Measurements from ENCODE around the gene STAT5A. TPM values are rescaled to one million over a fixed set of nuclear protein-coding genes. Genes with fewer than 3 reads are reported as not detected.

The STAT5A gene
- total and polyA plus RNA-seq, 12 donors: 8.2 to 28.5 (median 15.3) TPM

- no peak for ATAC-seq
- intact Hi-C loops (cut with DNase I): no loop called here
- no peaks in the 10 kb centered on the region for H3K9me3 ChIP-seq
- H3K4me3 ChIP-seq: no peak overlapping the region
- WGBS, 2 donors: 96 to 97% methylated on average over 19 of the region's 19 CpGs
- no peak overlapping the region for H3K27ac ChIP-seq
- peaks cover 0 to 98% (median 26%) of the 10 kb centered on the region in 9 donors for H3K36me3 ChIP-seq
- no peak for DNase-seq
- TF ChIP-seq CTCF (IDR thresholded peaks at IDR 0.05): no peak
- H3K27me3 ChIP-seq: no peaks in the 10 kb centered on the region
- peaks cover 6 to 30% (median 19%) of the 10 kb centered on the region in 9 donors for H3K4me1 ChIP-seq
These were observed 19.1 kb downstream of the STAT5A start for GRCh38 chr17:42307362-42307927.

GRCh38 chr17:42308446-42308845, 20.1 kb downstream of the STAT5A start:
- no peak for DNase-seq
- no peak overlapping the region for H3K4me3 ChIP-seq
- intact Hi-C loops (cut with DNase I): no loop called here
- no peaks in the 10 kb centered on the region for H3K27me3 ChIP-seq
- no peak for TF ChIP-seq CTCF (IDR thresholded peaks at IDR 0.05)
- 84 to 90% methylated on average over 7 of the region's 7 CpGs for WGBS, 2 donors
- peak overlapping the region in 1 of 10 donors; percentile 51 for H3K27ac ChIP-seq
- peaks cover 0 to 98% (median 26%) of the 10 kb centered on the region in 9 donors for H3K36me3 ChIP-seq
- peaks cover 10 to 40% (median 25%) of the 10 kb centered on the region in 9 donors for H3K4me1 ChIP-seq
- no peaks in the 10 kb centered on the region for H3K9me3 ChIP-seq
- no peak for ATAC-seq

GRCh38 chr17:42309142-42309541, 20.8 kb downstream of the STAT5A start:
- no peak for DNase-seq
- no peaks in the 10 kb centered on the region for H3K9me3 ChIP-seq
- H3K4me3 ChIP-seq: no peak overlapping the region
- ATAC-seq: no peak
- H3K36me3 ChIP-seq: peaks cover 0 to 98% (median 29%) of the 10 kb centered on the region in 9 donors
- intact Hi-C loops (cut with DNase I): no loop called here
- TF ChIP-seq CTCF (IDR thresholded peaks at IDR 0.05): no peak
- H3K4me1 ChIP-seq: peaks cover 10 to 47% (median 25%) of the 10 kb centered on the region in 9 donors
- 92 to 93% methylated on average over 9 of the region's 9 CpGs for WGBS, 2 donors
- peak overlapping the region in 1 of 10 donors; percentile 51 for H3K27ac ChIP-seq
- no peaks in the 10 kb centered on the region for H3K27me3 ChIP-seq

- peak overlapping the region in 3 of 10 donors; percentile 1 to 51 (median 11) for H3K27ac ChIP-seq
- H3K36me3 ChIP-seq: peaks cover 0 to 98% (median 34%) of the 10 kb centered on the region in 9 donors
- H3K27me3 ChIP-seq: no peaks in the 10 kb centered on the region
- intact Hi-C loops (cut with DNase I): loop anchor here in 2 of 10 donors (5.0 to 10.0 kb wide), 2 partner anchors 205 to 217 kb away; no protein-coding TSS in a partner anchor
- TF ChIP-seq CTCF (IDR thresholded peaks at IDR 0.05): no peak
- ATAC-seq (no peak), DNase-seq (no peak)
- no peaks in the 10 kb centered on the region for H3K9me3 ChIP-seq
- 83 to 85% methylated on average over 19 of the region's 19 CpGs for WGBS, 2 donors
- no peak overlapping the region for H3K4me3 ChIP-seq
- H3K4me1 ChIP-seq: peaks cover 10 to 57% (median 31%) of the 10 kb centered on the region in 9 donors
These were observed 21.9 kb downstream of the STAT5A start for GRCh38 chr17:42309986-42310786.
